H1 (cell line): ENCODE data around the gene NUCB1. TPM values are rescaled to one million over a fixed set of nuclear protein-coding genes. Genes with fewer than 3 reads are reported as not detected.
"Not testable (repeated sequence)": the region's sequence is repeated elsewhere in the genome, so short reads cannot be mapped to it uniquely, and the experiment has no call there.

ENCODE experiments used
- CTCF ChIA-PET: fragments of 300-600 bp; sonication (Branson Sonifier 250); formaldehyde crosslinking; loops from one replicate; lab custom pipeline; 2021; ENCODE audit not compliant: partially characterized antibody; lab: Charles Lee
- POLR2A ChIA-PET: fragments of 300-600 bp; sonication (Branson Sonifier 250); formaldehyde crosslinking; loops from one replicate; lab custom pipeline; 2021; ENCODE audit warnings: inconsistent platforms; ENCODE audit not compliant: partially characterized antibody; lab: Charles Lee
- DNase-seq, 2 experiments: peaks; one replicate each; pipeline versions ENCODE4 v3.0.0 to v3.0.0-alpha.2; 2010 to 2022; ENCODE audit warnings: low spot score in 2 of 2, low read depth in 1 of 2, mixed read lengths in 1 of 2
- FAIRE-seq: peaks from 2 replicates; lab custom pipeline; 2011; peaks lifted over from hg19 to GRCh38; lab: Jason Lieb, UNC
- H2AFZ ChIP-seq: 2 replicates; pipeline ENCODE4 v1.8.1; 2012; ENCODE audit warnings: low read length, inconsistent platforms
- H2AK5ac ChIP-seq: 2 replicates; pipeline ENCODE4 v1.6.1; 2013; ENCODE audit warnings: low read depth, low read length
- H2BK120ac ChIP-seq: replicated peaks from 2 replicates; pipeline ENCODE3; 2013; ENCODE audit warnings: low read depth, low read length, inconsistent platforms
- H2BK12ac ChIP-seq: 2 replicates; pipeline ENCODE4 v1.6.1; 2013; ENCODE audit warnings: low read depth, low read length
- H2BK15ac ChIP-seq: 2 replicates; pipeline ENCODE4 v1.6.1; 2013; ENCODE audit warnings: low read length
- H2BK20ac ChIP-seq: 2 replicates; pipeline ENCODE4 v1.6.1; 2013; ENCODE audit warnings: low read length
- H2BK5ac ChIP-seq: 2 replicates; pipeline ENCODE4 v1.6.1; 2013; ENCODE audit warnings: low read depth, low read length
- H3K14ac ChIP-seq: 2 replicates; pipeline ENCODE4 v1.6.1; 2013; ENCODE audit warnings: inconsistent platforms; ENCODE audit not compliant: insufficient read length
- H3K18ac ChIP-seq: 2 replicates; pipeline ENCODE4 v1.6.1; 2013; ENCODE audit warnings: low read length; ENCODE audit errors: extremely low read depth
- H3K23ac ChIP-seq: 2 replicates; pipeline ENCODE4 v1.6.1; 2013; ENCODE audit warnings: inconsistent platforms; ENCODE audit not compliant: insufficient read length
- H3K23me2 ChIP-seq: 2 replicates; pipeline ENCODE4 v1.6.1; 2013; ENCODE audit warnings: low read depth, low read length
- H3K27ac ChIP-seq: 2 replicates; pipeline ENCODE4 v1.6.1; 2011; ENCODE audit warnings: low read depth, low read length, inconsistent platforms
- H3K27me3 ChIP-seq, 4 experiments: replicated peaks in 1 of 4; 1 replicate in 1 of 4; 2 replicates in 3 of 4; pipeline versions ENCODE4 v1.6.1 to v1.8.1; 2011 to 2013; ENCODE audit warnings: low read length in 3 of 4, mild to moderate bottlenecking in 3 of 4, inconsistent platforms in 2 of 4, mixed read lengths in 2 of 4, moderate library complexity in 1 of 4; ENCODE audit not compliant: control insufficient read depth in 3 of 4, insufficient read depth in 3 of 4; ENCODE audit errors: extremely low read depth in 1 of 4
- H3K36me3 ChIP-seq, 4 experiments: 2 replicates each; pipeline versions ENCODE4 v1.6.1 to v1.8.1; 2011 to 2013; ENCODE audit warnings: mild to moderate bottlenecking in 4 of 4, low read length in 3 of 4, moderate library complexity in 2 of 4, control low read depth in 1 of 4, inconsistent platforms in 1 of 4; ENCODE audit not compliant: insufficient read depth in 4 of 4, control insufficient read depth in 2 of 4
- H3K4ac ChIP-seq: replicated peaks from 2 replicates; pipeline ENCODE3; 2013; ENCODE audit warnings: low read length, low read depth, mixed read lengths, inconsistent platforms; ENCODE audit not compliant: insufficient read length
- H3K4me1 ChIP-seq, 4 experiments: replicated peaks in 1 of 4; 1 replicate in 1 of 4; 2 replicates in 3 of 4; pipeline versions ENCODE4 v1.6.1 to v1.8.1; 2011 to 2013; ENCODE audit warnings: low read length in 3 of 4, inconsistent platforms in 2 of 4, mixed read lengths in 1 of 4; ENCODE audit not compliant: insufficient read depth in 4 of 4, control insufficient read depth in 3 of 4
- H3K4me2 ChIP-seq, 2 experiments: 2 replicates each; pipeline versions ENCODE4 v1.6.1 to v1.8.1; 2011 to 2013; ENCODE audit warnings: low read depth in 2 of 2, low read length in 2 of 2, control low read depth in 1 of 2, inconsistent platforms in 1 of 2, mild to moderate bottlenecking in 1 of 2; ENCODE audit not compliant: insufficient read depth in 1 of 2
- H3K4me3 ChIP-seq, 4 experiments: fragments of 200-600, 300-600 bp in 1 of 4; sonication (generic), shearing (Covaris generic), sonication (Bioruptor Twin) in 1 of 4; 2 replicates each; pipeline versions ENCODE4 v1.5.1 to v1.8.1; 2011 to 2016; ENCODE audit warnings: low read length in 4 of 4, low read depth in 3 of 4, control low read depth in 2 of 4, inconsistent platforms in 2 of 4, mild to moderate bottlenecking in 2 of 4, mixed read lengths in 1 of 4, moderate library complexity in 1 of 4; ENCODE audit not compliant: insufficient read depth in 2 of 4; ENCODE audit errors: extremely low read depth in 1 of 4
- H3K56ac ChIP-seq: replicated peaks from 2 replicates; pipeline ENCODE3; 2013; ENCODE audit warnings: low read depth, mild to moderate bottlenecking, mixed read lengths, low read length, inconsistent platforms; ENCODE audit not compliant: insufficient read length
- H3K79me1 ChIP-seq: 2 replicates; pipeline ENCODE4 v1.6.1; 2013; ENCODE audit warnings: low read depth, low read length, control low read depth
- H3K79me2 ChIP-seq, 2 experiments: 2 replicates each; pipeline versions ENCODE4 v1.6.1 to v1.8.1; 2012 to 2013; ENCODE audit warnings: low read length in 2 of 2, mild to moderate bottlenecking in 2 of 2, inconsistent platforms in 1 of 2; ENCODE audit not compliant: insufficient read depth in 2 of 2, control insufficient read depth in 1 of 2
- H3K9ac ChIP-seq, 4 experiments: replicated peaks in 1 of 4; 1 replicate in 1 of 4; 2 replicates in 3 of 4; pipeline versions ENCODE4 v1.6.1 to v1.8.1; 2011 to 2013; ENCODE audit warnings: low read depth in 3 of 4, low read length in 3 of 4, control low read depth in 2 of 4, mild to moderate bottlenecking in 2 of 4, moderate library complexity in 2 of 4, inconsistent platforms in 1 of 4; ENCODE audit errors: extremely low read depth in 1 of 4
- H3K9me3 ChIP-seq, 2 experiments: 2 replicates each; pipeline versions ENCODE4 v1.6.1 to v1.8.1; 2012 to 2013; ENCODE audit warnings: mild to moderate bottlenecking in 2 of 2, moderate library complexity in 2 of 2, control low read depth in 1 of 2, inconsistent platforms in 1 of 2, low read depth in 1 of 2, low read length in 1 of 2, mixed read lengths in 1 of 2; ENCODE audit not compliant: insufficient read depth in 2 of 2
- H4K20me1 ChIP-seq, 2 experiments: replicated peaks in 1 of 2; 2 replicates each; pipeline versions ENCODE3 to v1.8.1; 2011 to 2013; ENCODE audit warnings: inconsistent platforms in 2 of 2, low read length in 2 of 2, mild to moderate bottlenecking in 1 of 2; ENCODE audit not compliant: insufficient read depth in 2 of 2, control insufficient read depth in 1 of 2
- H4K5ac ChIP-seq: 2 replicates; pipeline ENCODE4 v1.6.1; 2013; ENCODE audit warnings: low read length, low read depth, mixed read lengths, inconsistent platforms; ENCODE audit not compliant: insufficient read length
- H4K8ac ChIP-seq: 2 replicates; pipeline ENCODE4 v1.8.0; 2013; ENCODE audit warnings: mild to moderate bottlenecking, moderate library complexity, low read length, inconsistent platforms; ENCODE audit not compliant: insufficient read depth; ENCODE audit errors: extremely low read depth
- H4K91ac ChIP-seq: replicated peaks from 2 replicates; pipeline ENCODE3; 2013; ENCODE audit warnings: low read length, mixed read lengths, inconsistent platforms; ENCODE audit not compliant: insufficient read length
- WGBS, 2 experiments: shearing (Covaris generic) in 1 of 2; methylation state at CpG; one replicate each; pipeline versions ENCODE4 v1.1.6 to v1.1.7; 2013 to 2015; ENCODE audit warnings: low lambda C conversion rate in 2 of 2, mixed read lengths in 2 of 2, inconsistent platforms in 1 of 2, low coverage in 1 of 2, missing lambda C conversion rate in 1 of 2; ENCODE audit not compliant: insufficient replicate concordance in 2 of 2, insufficient coverage in 1 of 2, insufficient read length in 1 of 2; ENCODE audit errors: extremely low coverage in 1 of 2, missing lambda C conversion rate in 1 of 2; 5-methylcytosine and 5-hydroxymethylcytosine counted together
- polyA plus RNA-seq, 7 experiments: library from polyadenylated mRNA; depleted of rRNA in 3 of 7; stranded (reverse) in 5 of 7; unstranded in 2 of 7; fragments of >200 nt in 5 of 7; fragments of 200-250 nt in 2 of 7; gene quantifications; 1 replicate in 5 of 7; 2 replicates in 1 of 7; 4 replicates in 1 of 7; pipeline versions ENCODE4 v1.2.1 to v1.2.3, GENCODE V29; 2011 to 2013; ENCODE audit warnings: missing spikeins in 2 of 7, mixed read lengths in 2 of 7
- total RNA-seq: library from RNA; stranded (reverse); fragmentation: NEBNext Ultra II Directional; extraction: Animal tissue kit (Norgen Biotek cat#: 25700); gene quantifications from 2 replicates; pipeline ENCODE4 v1.2.1, GENCODE V29; 2021

Gene NUCB1
- total and polyA plus RNA-seq, 2 of the 8 experiments (the other 6 are each of a cell fraction or from before 2014, with no cell fraction given): 111 to 121 TPM

GRCh38 chr19:48899386-48899749 lies 744 bp upstream of the NUCB1 start:
- H2BK120ac ChIP-seq, H3K36me3 ChIP-seq, H4K5ac ChIP-seq, H3K56ac ChIP-seq, DNase-seq, H3K79me1 ChIP-seq, H3K23me2 ChIP-seq, H2AFZ ChIP-seq, H3K4me1 ChIP-seq, H2BK20ac ChIP-seq, H3K27ac ChIP-seq, H3K18ac ChIP-seq, H3K9ac ChIP-seq, H4K8ac ChIP-seq, H2BK12ac ChIP-seq, H3K9me3 ChIP-seq, FAIRE-seq, H4K91ac ChIP-seq, H3K27me3 ChIP-seq, H4K20me1 ChIP-seq, H3K4ac ChIP-seq, H3K23ac ChIP-seq, H2BK15ac ChIP-seq, H2AK5ac ChIP-seq, H3K14ac ChIP-seq: not testable (repeated sequence)
- CTCF ChIA-PET: interaction anchor here (0.6 to 1.4 kb wide), 7 partner anchors 10 to 117 kb away, joined by 3 to 7 read pairs (median 3); no protein-coding TSS in a partner anchor
- Histone ChIP-seq H3K79me2 (peaks cover 0 to 15% of the 10 kb centered on the region in 2 experiments; a peak in 2 of 4 replicates), H2BK5ac (0 out of 2 replicates have a peak overlapping the region, but pooled peaks have one; percentile 68), H3K4me3 (peak overlapping the region; percentile 58 to 90 (median 84); a peak in 7 of 8 replicates), H3K4me2 (peak overlapping the region; percentile 81 to 88)
- WGBS, 2 experiments: 86% methylated on average over 11 of the region's 11 CpGs; no CpG with 5 or more reads in 1 of the 2 experiments
- POLR2A ChIA-PET: interaction anchor here (0.6 to 2.4 kb wide), 12 partner anchors 14 to 604 kb away, joined by 3 to 32 read pairs (median 4); partner anchors contain the start of genes BCAT2, FTL and PPP1R15A
